Fibroblast of villous mesenchyme (primary cell): ENCODE data around the gene AP1G1. TPM values are rescaled to one million over a fixed set of nuclear protein-coding genes. Genes with fewer than 3 reads are reported as not detected.

ENCODE experiments used
- DNase-seq: peaks from one replicate; pipeline ENCODE4 v3.0.0-alpha.2; 2010; ENCODE audit warnings: low read depth
- H3K4me3 ChIP-seq: 2 replicates; pipeline ENCODE4 v1.5.1; 2011; ENCODE audit warnings: low read depth, mild to moderate bottlenecking, low read length
- CTCF ChIP-seq: IDR thresholded peaks from 2 replicates; pipeline ENCODE4 v1.5.1; 2012; ENCODE audit warnings: low read depth, mild to moderate bottlenecking, low read length; ENCODE audit not compliant: insufficient read depth
- total RNA-seq: library from RNA; depleted of rRNA; stranded (reverse); fragments of >200 nt; gene quantifications from 2 replicates; pipeline ENCODE4 v1.2.3, GENCODE V29; 2012

AP1G1 gene
- total RNA-seq, 1 donor = 117 TPM

DNA sequence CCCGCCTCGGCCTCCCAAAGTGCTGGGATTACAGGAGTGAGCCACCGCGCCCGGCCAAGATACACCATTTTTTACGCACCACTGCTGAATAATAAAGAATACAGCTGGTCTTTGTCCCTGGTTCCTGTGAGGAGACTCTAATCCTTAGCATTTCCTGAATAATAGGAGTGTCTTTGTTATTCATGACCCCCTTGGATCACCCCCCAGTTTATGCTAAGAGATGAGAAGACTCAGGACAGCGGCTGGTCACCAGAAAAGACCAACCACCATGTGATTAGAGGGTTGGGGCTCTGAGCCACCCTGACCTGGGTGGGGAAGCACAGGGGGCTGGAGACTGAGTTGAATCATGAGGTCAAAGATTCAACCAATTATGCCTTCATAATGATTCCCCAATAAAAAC lies 101.4 kb downstream of the AP1G1 start:
- DNase-seq = no peak
- TF ChIP-seq CTCF = no peak
- no peak overlapping the region for H3K4me3 ChIP-seq

- TF ChIP-seq CTCF = no peak
- no peak for DNase-seq
These were observed 102.6 kb downstream of the AP1G1 start for GRCh38 chr16:71706046-71706445.

GRCh38 chr16:71703333-71703732 lies 105.3 kb downstream of the AP1G1 start:
- no peak overlapping the region for H3K4me3 ChIP-seq
- DNase-seq = no peak
- no peak for TF ChIP-seq CTCF

More at GRCh38 chr16:71706046-71706445, 102.6 kb downstream of the AP1G1 start:
- no peak overlapping the region for H3K4me3 ChIP-seq

GRCh38 chr16:71700831-71701230 lies 107.8 kb downstream of the AP1G1 start:
- DNase-seq = no peak
- no peak for TF ChIP-seq CTCF
- H3K4me3 ChIP-seq = no peak overlapping the region

- TF ChIP-seq CTCF = no peak
- no peak overlapping the region for H3K4me3 ChIP-seq
- DNase-seq = no peak
These were observed 110.1 kb downstream of the AP1G1 start for GRCh38 chr16:71698491-71698890.

- no peak for DNase-seq
- no peak overlapping the region for H3K4me3 ChIP-seq
- no peak for TF ChIP-seq CTCF
These were observed 115.5 kb downstream of the AP1G1 start for GRCh38 chr16:71693164-71693563.

DNA sequence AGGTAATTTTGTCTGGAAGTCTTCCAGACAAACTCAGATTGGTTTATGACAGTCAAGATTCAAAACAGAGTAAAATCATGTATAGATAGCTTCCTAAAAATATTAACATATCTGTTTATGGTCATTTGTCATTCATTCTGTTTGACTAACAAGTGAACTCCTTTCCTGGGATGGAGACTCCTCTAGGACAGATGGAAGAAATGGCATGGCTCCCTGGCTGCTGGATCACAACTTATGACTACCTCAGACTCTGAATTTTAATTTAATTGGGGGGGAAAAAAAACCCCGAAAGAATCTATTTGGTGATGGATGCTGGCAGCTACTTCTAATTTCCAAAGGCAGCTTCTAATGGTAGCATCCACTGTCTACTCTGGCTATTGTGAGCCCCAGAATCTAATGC lies 118.7 kb downstream of the AP1G1 start:
- no peak for TF ChIP-seq CTCF
- no peak for DNase-seq
- no peak overlapping the region for H3K4me3 ChIP-seq
